Cardiac muscle cell (in vitro differentiated cells and primary cell): ENCODE measurements around the gene CEACAM19. TPM values are rescaled to one million over a fixed set of nuclear protein-coding genes. Genes with fewer than 3 reads are reported as not detected.

Experiments
- DNase-seq, 2 donors: peaks; one replicate each; pipeline versions ENCODE4 v3.0.0 to v3.0.0-alpha.2; 2010 to 2017; ENCODE audit warnings: low read depth in 1 of 2, low spot score in 1 of 2
- H3K27ac ChIP-seq: fragments of 200-600 bp; sonication (generic); 2 replicates; pipeline ENCODE4 v1.5.1; 2016
- H3K27me3 ChIP-seq: fragments of 200-600 bp; sonication (generic); 2 replicates; pipeline ENCODE4 v1.6.0; 2016; ENCODE audit warnings: control low read depth
- H3K36me3 ChIP-seq: fragments of 200-600 bp; sonication (generic); 2 replicates; pipeline ENCODE4 v1.5.1; 2016; ENCODE audit warnings: control low read depth
- H3K4me1 ChIP-seq: fragments of 200-600 bp; sonication (generic); 2 replicates; pipeline ENCODE4 v1.8.1; 2017; ENCODE audit warnings: low read depth, mild to moderate bottlenecking, mixed run types
- H3K4me3 ChIP-seq: fragments of 200-600 bp; sonication (generic); 2 replicates; pipeline ENCODE4 v1.5.1; 2016; ENCODE audit warnings: mild to moderate bottlenecking
- H3K9me3 ChIP-seq: fragments of 200-600 bp; sonication (generic); 2 replicates; pipeline ENCODE4 v1.5.1; 2017; ENCODE audit warnings: low read depth, mild to moderate bottlenecking, control low read depth
- CTCF ChIP-seq: IDR thresholded peaks from 2 replicates; pipeline ENCODE4 v1.5.1; 2012; ENCODE audit warnings: low read depth, mild to moderate bottlenecking, low read length
- polyA plus RNA-seq: library from polyadenylated mRNA; unstranded; fragments of >200 nt; fragmentation: Nextera tagmentation; extraction: Ambion mirVana; gene quantifications from 2 replicates; pipeline ENCODE4 v1.2.1, GENCODE V29; 2016
- total RNA-seq: library from RNA; depleted of rRNA; stranded (reverse); fragments of >200 nt; gene quantifications from 2 replicates; pipeline ENCODE4 v1.2.3, GENCODE V29; 2016

The CEACAM19 gene
- total and polyA plus RNA-seq, 2 experiments from 2014 or later: 4.3 to 8.4 TPM

- H3K27ac ChIP-seq: no peak overlapping the region
- H3K36me3 ChIP-seq: peaks cover 34% of the 10 kb centered on the region
- TF ChIP-seq CTCF: no peak
- DNase-seq: no peak
- no peaks in the 10 kb centered on the region for H3K4me1 ChIP-seq
- no peaks in the 10 kb centered on the region for H3K27me3 ChIP-seq
- H3K9me3 ChIP-seq: no peaks in the 10 kb centered on the region
- H3K4me3 ChIP-seq: no peak overlapping the region
These were observed 13.1 kb upstream of the CEACAM19 start for GRCh38 chr19:44658069-44658733.

GRCh38 chr19:44660081-44660480 lies 11.2 kb upstream of the CEACAM19 start:
- Histone ChIP-seq H3K9me3 (no peaks in the 10 kb centered on the region), H3K27ac (no peak overlapping the region), H3K4me3 (no peak overlapping the region), H3K36me3 (peaks cover 24% of the 10 kb centered on the region), H3K4me1 (no peaks in the 10 kb centered on the region), H3K27me3 (no peaks in the 10 kb centered on the region)
- no peak for DNase-seq
- no peak for TF ChIP-seq CTCF

- no peaks in the 10 kb centered on the region for H3K27me3 ChIP-seq
- no peak for TF ChIP-seq CTCF
- no peak overlapping the region for H3K4me3 ChIP-seq
- H3K36me3 ChIP-seq: peaks cover 21% of the 10 kb centered on the region
- no peaks in the 10 kb centered on the region for H3K9me3 ChIP-seq
- H3K4me1 ChIP-seq: no peaks in the 10 kb centered on the region
- H3K27ac ChIP-seq: no peak overlapping the region
- no peak for DNase-seq
These were observed 10.1 kb upstream of the CEACAM19 start for GRCh38 chr19:44661205-44661604.

GRCh38 chr19:44661904-44662303 lies 9.4 kb upstream of the CEACAM19 start:
- TF ChIP-seq CTCF: no peak
- no peak overlapping the region for H3K27ac ChIP-seq
- H3K9me3 ChIP-seq: no peaks in the 10 kb centered on the region
- no peaks in the 10 kb centered on the region for H3K27me3 ChIP-seq
- H3K4me1 ChIP-seq: no peaks in the 10 kb centered on the region
- peaks cover 21% of the 10 kb centered on the region for H3K36me3 ChIP-seq
- no peak overlapping the region for H3K4me3 ChIP-seq
- no peak for DNase-seq

- no peaks in the 10 kb centered on the region for H3K27me3 ChIP-seq
- no peak for TF ChIP-seq CTCF
- H3K36me3 ChIP-seq: peaks cover 21% of the 10 kb centered on the region
- no peak overlapping the region for H3K4me3 ChIP-seq
- DNase-seq: peak in 1 of 2 donors; percentile 43
- H3K27ac ChIP-seq: no peak overlapping the region
- no peaks in the 10 kb centered on the region for H3K9me3 ChIP-seq
- H3K4me1 ChIP-seq: no peaks in the 10 kb centered on the region
These were observed 8.4 kb upstream of the CEACAM19 start for GRCh38 chr19:44662691-44663385.
